IgD-negative memory B cell (primary cell): Measurements from ENCODE around the gene EMC8. TPM values are rescaled to one million over a fixed set of nuclear protein-coding genes. Genes with fewer than 3 reads are reported as not detected.
A peak's percentile ranks its signal among the peaks of the same experiment; 100 is the strongest.
"Not testable (repeated sequence)": the region's sequence is repeated elsewhere in the genome, so short reads cannot be mapped to it uniquely, and the experiment has no call there.

Experiments
- H3K27ac Mint-ChIP-seq, 3 donors: one replicate each; pipeline ENCODE4 v1.8.0; 2020 to 2022; ENCODE audit warnings: mild to moderate bottlenecking in 3 of 3, mixed read lengths in 3 of 3, moderate library complexity in 1 of 3
- H3K27me3 Mint-ChIP-seq: one replicate; pipeline ENCODE4 v1.8.0; 2021; ENCODE audit warnings: mixed read lengths
- H3K36me3 Mint-ChIP-seq: one replicate; pipeline ENCODE4 v1.8.0; 2020; ENCODE audit warnings: mild to moderate bottlenecking, mixed read lengths
- H3K4me1 Mint-ChIP-seq, 3 donors: one replicate each; pipeline ENCODE4 v1.8.0; 2020 to 2022; ENCODE audit warnings: mixed read lengths in 3 of 3, mild to moderate bottlenecking in 1 of 3
- H3K4me3 Mint-ChIP-seq, 4 donors: one replicate each; pipeline ENCODE4 v1.8.0; 2020 to 2022; ENCODE audit warnings: mild to moderate bottlenecking in 4 of 4, mixed read lengths in 4 of 4, moderate library complexity in 3 of 4
- H3K9me3 Mint-ChIP-seq, 3 donors: one replicate each; pipeline ENCODE4 v1.8.0; 2020 to 2021; ENCODE audit warnings: mixed read lengths in 3 of 3, mild to moderate bottlenecking in 1 of 3
- polyA plus RNA-seq: library from polyadenylated mRNA; unstranded; fragments of 300-500 nt; fragmentation: Illumina TruSeq; gene quantifications from one replicate; pipeline ENCODE4 v1.2.3, GENCODE V29; 2021

Gene EMC8
- polyA plus RNA-seq, 1 donor from 2014 or later, result 28.3 TPM

DNA sequence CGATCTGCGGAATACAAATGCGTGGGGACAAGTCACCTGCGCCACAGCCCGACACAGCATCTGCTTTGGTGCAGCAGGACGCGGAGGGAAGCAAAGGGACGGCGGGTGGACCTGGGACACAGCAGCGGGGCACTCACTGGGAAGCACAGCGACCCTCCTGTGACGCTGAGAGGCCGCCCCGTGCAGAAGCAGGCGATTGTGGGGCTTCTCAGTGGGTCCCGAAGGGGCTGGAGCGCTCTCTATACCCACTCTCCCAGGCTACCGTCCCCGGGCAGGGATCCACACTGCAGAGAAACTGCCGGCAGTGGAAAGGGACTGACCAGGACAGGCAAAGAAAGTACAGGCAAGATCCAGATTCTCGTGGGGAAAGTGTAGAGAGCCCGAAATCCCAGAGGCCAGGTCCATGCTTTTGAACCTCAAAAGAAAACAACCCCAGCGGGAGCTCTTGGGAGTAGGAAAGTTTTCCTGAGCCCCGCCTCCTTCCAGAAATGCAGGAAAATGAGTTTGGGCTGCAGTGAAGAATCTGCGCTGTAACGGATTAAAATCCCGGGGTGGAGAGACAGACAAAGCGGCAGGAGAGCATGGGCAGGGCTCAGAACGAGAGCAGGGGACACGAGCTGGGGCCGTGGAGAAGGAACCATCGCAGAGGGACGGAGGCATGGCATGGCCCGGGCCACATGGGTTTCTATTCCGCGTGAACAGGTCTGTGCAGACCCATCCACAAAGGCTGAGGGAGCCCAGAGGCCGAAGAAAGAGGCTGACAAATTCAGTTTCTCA, 12.9 kb upstream of the EMC8 start:
- H3K4me1 Mint-ChIP-seq, result peaks cover 1 to 3% (median 1%) of the 10 kb centered on the region in 3 donors
- H3K36me3 Mint-ChIP-seq, result no peaks in the 10 kb centered on the region
- H3K9me3 Mint-ChIP-seq, result no peaks in the 10 kb centered on the region
- H3K4me3 Mint-ChIP-seq, result no peak overlapping the region
- peaks cover 10% of the 10 kb centered on the region for H3K27me3 Mint-ChIP-seq
- H3K27ac Mint-ChIP-seq, result peak overlapping the region in 2 of 3 donors; percentile 11 to 28

DNA sequence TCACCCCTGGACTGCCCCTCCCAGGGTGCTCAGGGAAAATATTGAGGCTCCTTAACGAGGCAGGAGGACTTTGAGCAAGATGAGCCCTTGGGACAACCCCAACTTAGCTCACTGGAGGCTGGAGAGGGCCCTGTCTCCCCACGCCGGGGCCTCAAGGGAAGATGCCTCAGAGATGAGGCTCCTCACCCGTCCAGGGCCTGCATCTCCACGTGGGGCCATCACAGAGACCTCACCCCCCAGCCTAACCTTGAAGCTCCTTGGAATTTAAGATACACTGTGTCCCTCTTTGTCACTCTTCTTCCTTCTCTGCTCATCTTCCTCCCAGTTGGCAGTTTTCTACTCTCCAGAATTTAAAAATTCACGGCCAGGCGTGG, 11.4 kb upstream of the EMC8 start:
- peaks cover 1 to 3% (median 1%) of the 10 kb centered on the region in 3 donors for H3K4me1 Mint-ChIP-seq
- peaks cover 2% of the 10 kb centered on the region for H3K36me3 Mint-ChIP-seq
- peaks cover 10% of the 10 kb centered on the region for H3K27me3 Mint-ChIP-seq
- H3K4me3 Mint-ChIP-seq, result no peak overlapping the region
- H3K27ac Mint-ChIP-seq, result no peak overlapping the region
- H3K9me3 Mint-ChIP-seq, result no peaks in the 10 kb centered on the region

DNA sequence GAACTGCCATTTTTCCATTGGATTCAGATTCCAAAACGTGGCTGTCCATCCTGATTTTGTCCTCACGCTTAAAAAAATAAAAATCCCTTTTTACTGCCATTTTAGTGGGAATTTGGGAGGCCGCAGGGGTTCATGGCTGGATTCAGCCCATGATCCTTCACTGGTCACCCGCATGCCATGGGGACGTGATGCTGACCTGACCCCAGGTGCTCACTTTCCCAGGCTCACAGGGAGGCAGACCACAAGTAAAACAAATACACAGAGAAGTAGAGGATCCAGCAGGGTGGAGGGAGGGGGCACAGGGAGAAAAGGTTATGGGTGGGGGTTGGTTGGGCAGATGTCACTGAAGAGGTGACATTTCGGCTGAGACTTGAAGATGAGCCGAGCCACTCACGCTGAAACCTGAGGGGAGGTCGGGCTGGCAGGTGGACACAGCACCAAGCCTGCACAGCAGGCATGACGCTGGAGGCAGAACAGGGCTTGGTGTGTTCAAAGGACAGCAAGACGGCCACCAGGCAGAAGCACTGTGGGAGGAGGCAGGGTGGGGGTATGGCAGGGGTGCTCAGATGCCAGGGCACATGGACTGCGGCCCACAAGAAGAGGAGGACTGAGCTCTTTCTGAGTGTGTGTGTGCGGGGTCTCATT, 10.9 kb upstream of the EMC8 start:
- no peak overlapping the region for H3K27ac Mint-ChIP-seq
- H3K4me3 Mint-ChIP-seq, result no peak overlapping the region
- H3K9me3 Mint-ChIP-seq, result no peaks in the 10 kb centered on the region
- peaks cover 0 to 3% (median 1%) of the 10 kb centered on the region in 3 donors for H3K4me1 Mint-ChIP-seq
- peaks cover 5% of the 10 kb centered on the region for H3K36me3 Mint-ChIP-seq
- peaks cover 10% of the 10 kb centered on the region for H3K27me3 Mint-ChIP-seq

DNA sequence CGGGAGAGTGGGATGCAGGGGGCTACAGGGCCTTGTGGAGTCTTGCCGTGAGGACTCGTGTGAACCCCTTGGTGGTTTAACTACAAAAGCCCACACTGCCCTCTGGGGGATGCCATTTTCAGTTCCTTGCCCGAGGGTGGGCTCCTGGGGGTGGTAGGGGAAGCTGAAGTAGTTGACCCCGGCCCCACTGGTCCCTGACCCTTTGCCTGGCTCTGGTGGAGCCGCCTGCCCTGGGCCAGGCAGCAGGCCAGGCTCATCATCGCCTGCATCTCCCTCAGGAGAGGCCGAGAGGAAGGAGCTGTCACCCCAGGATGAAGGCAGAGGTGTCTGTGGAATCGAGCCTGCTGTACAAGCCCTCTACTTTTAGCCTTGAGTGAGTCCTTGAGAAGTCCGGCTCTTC, 10.3 kb upstream of the EMC8 start:
- Mint-ChIP-seq H3K27ac (no peak overlapping the region), H3K36me3 (peaks cover 10% of the 10 kb centered on the region), H3K4me1 (peaks cover 0 to 3% (median 1%) of the 10 kb centered on the region in 3 donors), H3K9me3 (no peaks in the 10 kb centered on the region), H3K27me3 (peaks cover 11% of the 10 kb centered on the region), H3K4me3 (no peak overlapping the region)

DNA sequence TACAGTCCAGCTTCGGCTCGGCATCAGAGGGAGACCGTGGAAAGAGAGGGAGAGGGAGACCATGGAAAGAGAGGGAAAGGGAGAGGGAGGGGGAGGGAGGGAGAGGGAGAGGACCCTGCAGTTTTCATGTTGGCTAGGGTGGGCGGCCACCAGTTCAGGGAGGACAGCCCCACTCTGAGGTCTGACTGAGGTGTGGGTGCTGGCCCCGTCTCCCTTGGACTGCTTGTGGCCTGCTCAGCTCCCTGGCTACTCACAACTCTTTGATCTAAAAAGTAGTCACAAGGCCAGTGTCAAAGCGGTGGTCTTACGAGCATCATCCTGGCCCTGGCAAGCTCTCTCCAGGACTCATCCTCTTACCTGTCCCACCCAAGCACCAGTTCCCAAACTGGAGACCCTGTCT, 9.6 kb upstream of the EMC8 start:
- peaks cover 10% of the 10 kb centered on the region for H3K27me3 Mint-ChIP-seq
- H3K9me3 Mint-ChIP-seq, result no peaks in the 10 kb centered on the region
- H3K4me1 Mint-ChIP-seq, result peaks cover 1 to 5% (median 2%) of the 10 kb centered on the region in 3 donors
- no peak overlapping the region for H3K27ac Mint-ChIP-seq
- H3K36me3 Mint-ChIP-seq, result peaks cover 10% of the 10 kb centered on the region
- no peak overlapping the region for H3K4me3 Mint-ChIP-seq

DNA sequence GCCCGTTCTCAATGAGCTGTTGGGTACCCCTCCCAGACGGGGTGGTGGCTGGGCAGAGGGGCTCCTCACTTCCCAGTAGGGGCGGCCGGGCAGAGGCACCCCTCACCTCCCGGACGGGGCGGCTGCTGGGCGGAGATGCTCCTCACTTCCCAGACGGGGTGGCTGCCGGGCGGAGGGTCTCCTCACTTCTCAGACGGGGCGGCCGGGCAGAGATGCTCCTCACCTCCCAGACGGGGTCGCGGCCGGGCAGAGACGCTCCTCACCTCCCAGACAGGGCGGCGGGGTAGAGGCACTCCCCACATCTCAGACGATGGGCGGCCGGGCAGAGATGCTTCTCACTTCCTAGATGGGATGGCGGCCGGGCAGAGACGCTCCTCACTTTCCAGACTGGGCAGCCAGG, 8.8 kb upstream of the EMC8 start:
- H3K36me3 Mint-ChIP-seq, result peaks cover 13% of the 10 kb centered on the region
- H3K27me3 Mint-ChIP-seq, H3K4me3 Mint-ChIP-seq, H3K27ac Mint-ChIP-seq, H3K9me3 Mint-ChIP-seq: not testable (repeated sequence)
- H3K4me1 Mint-ChIP-seq, result peaks cover 6 to 13% (median 7%) of the 10 kb centered on the region in 3 donors

DNA sequence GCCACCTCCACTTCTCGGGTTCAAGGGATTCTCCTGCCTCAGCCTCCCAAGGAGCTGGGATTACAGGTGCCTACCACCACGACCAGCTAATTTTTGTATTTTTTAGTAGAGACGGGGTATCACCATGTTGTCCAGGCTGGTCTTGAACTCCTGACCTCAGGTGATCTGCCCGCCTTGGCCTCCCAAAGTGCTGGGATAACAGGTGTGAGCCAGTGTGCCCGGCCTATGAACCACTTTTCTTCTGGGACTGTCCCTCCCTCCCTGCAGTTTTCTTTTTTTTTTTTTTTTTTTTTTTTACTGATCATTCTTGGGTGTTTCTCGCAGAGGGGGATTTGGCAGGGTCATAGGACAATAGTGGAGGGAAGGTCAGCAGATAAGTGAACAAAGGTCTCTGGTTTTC, 8.0 kb upstream of the EMC8 start:
- H3K9me3 Mint-ChIP-seq, H3K4me3 Mint-ChIP-seq, H3K27ac Mint-ChIP-seq, H3K27me3 Mint-ChIP-seq: not testable (repeated sequence)
- peaks cover 17% of the 10 kb centered on the region for H3K36me3 Mint-ChIP-seq
- peaks cover 7 to 15% (median 8%) of the 10 kb centered on the region in 3 donors for H3K4me1 Mint-ChIP-seq

DNA sequence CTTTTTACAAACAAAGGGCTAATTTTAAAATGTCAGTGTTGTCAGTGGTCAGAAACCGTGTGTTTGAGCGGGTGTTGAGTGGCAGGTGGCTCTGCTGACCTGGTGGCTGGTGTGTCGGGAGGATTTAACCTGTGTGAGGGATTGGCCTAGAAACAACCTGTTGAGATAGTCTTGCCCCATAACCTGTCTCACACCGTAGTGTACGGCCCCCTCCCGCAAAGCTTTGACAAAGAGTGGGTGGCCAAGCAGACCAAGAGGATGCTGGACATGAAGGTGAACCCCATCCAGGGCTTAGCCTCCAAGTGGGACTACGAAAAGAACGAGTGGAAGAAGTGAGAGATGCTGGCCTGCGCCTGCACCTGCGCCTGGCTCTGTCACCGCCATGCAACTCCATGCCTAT, 7.2 kb upstream of the EMC8 start:
- Mint-ChIP-seq H3K36me3 (peaks cover 18% of the 10 kb centered on the region), H3K27me3 (peaks cover 2% of the 10 kb centered on the region), H3K4me1 (peaks cover 14 to 21% (median 14%) of the 10 kb centered on the region in 3 donors), H3K27ac (no peak overlapping the region), H3K9me3 (no peaks in the 10 kb centered on the region), H3K4me3 (peak overlapping the region in 1 of 4 donors; percentile 29)

DNA sequence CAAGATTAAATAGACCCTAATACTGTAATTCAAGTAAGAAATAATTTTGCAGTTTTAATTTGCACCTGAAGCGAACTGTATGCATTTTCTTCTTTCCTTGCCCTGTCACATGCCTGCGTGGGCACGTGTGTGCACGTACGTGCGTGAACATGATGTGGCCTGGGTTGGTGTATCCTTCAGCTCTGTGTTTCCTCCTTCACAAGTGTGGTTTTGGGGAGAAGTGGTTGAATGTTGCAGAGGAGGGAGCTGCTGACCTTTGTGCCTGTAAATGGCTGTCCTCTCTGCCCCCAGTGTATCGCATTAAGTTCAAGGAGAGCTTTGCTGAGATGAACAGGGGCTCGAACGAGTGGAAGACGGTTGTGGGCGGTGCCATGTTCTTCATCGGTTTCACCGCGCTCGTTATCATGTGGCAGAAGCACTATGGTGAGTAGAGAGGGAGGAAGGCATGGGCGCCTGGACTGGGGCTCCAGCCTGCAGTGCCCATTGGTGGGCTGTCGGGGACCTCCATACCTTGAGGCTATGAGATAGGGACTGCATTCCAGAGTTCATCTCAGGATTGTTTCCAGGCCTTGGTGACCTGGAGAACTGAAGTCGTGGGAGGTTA, 6.2 kb upstream of the EMC8 start:
- H3K36me3 Mint-ChIP-seq, result peaks cover 20% of the 10 kb centered on the region
- no peak overlapping the region for H3K4me3 Mint-ChIP-seq
- H3K4me1 Mint-ChIP-seq, result peaks cover 21 to 29% (median 22%) of the 10 kb centered on the region in 3 donors
- H3K27me3 Mint-ChIP-seq, result peaks cover 1% of the 10 kb centered on the region
- no peaks in the 10 kb centered on the region for H3K9me3 Mint-ChIP-seq
- H3K27ac Mint-ChIP-seq, result peak overlapping the region in 1 of 3 donors; percentile 46

DNA sequence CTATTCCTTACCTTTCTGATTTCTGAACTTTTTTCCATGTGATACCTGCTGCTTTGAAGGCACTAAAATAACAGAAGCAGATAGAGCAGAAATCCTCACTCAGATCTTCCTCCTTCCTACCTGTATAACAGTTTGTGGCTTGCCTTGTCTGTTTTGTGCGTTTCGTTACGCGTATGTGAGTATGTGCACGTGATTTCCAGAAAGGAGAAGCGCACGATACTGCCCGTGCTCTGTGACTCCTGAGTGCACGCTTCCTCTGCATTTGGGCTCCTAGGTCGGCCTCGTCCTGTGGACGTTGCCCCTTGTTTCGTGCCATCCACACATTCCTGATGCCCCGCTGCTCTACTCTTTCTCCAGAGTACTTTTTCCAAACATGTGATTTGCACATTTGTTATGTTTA, 4.2 kb upstream of the EMC8 start:
- H3K27me3 Mint-ChIP-seq, result peaks cover 1% of the 10 kb centered on the region
- peaks cover 26 to 37% (median 27%) of the 10 kb centered on the region in 3 donors for H3K4me1 Mint-ChIP-seq
- peaks cover 20% of the 10 kb centered on the region for H3K36me3 Mint-ChIP-seq
- H3K9me3 Mint-ChIP-seq, result no peaks in the 10 kb centered on the region
- peak overlapping the region in 2 of 4 donors; percentile 30 to 84 for H3K4me3 Mint-ChIP-seq
- peak overlapping the region in 1 of 3 donors; percentile 96 for H3K27ac Mint-ChIP-seq

DNA sequence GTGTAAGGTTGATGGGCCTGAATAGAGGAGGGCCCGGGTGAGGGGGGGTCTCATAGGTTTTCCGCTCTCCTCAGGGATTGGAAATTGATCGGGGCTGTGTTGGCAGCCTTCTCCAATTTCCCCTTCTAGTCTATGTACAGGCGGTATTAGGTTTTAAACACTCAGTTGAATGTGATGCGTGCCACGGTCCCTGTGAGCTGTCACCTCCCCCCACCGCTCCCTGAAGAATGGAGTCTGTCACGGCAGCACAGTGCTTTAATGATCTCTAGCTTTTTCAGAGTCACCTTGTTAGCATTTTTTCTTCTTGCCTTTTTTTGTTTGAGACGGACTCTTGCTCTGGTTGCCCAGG, 951 bp upstream of the EMC8 start:
- peak overlapping the region; percentile 96 to 99 (median 96) for H3K27ac Mint-ChIP-seq
- peaks cover 38 to 46% (median 38%) of the 10 kb centered on the region in 3 donors for H3K4me1 Mint-ChIP-seq
- H3K4me3 Mint-ChIP-seq, result peak overlapping the region; percentile 84 to 95 (median 90)
- peaks cover 1% of the 10 kb centered on the region for H3K27me3 Mint-ChIP-seq
- no peaks in the 10 kb centered on the region for H3K9me3 Mint-ChIP-seq
- peaks cover 15% of the 10 kb centered on the region for H3K36me3 Mint-ChIP-seq

DNA sequence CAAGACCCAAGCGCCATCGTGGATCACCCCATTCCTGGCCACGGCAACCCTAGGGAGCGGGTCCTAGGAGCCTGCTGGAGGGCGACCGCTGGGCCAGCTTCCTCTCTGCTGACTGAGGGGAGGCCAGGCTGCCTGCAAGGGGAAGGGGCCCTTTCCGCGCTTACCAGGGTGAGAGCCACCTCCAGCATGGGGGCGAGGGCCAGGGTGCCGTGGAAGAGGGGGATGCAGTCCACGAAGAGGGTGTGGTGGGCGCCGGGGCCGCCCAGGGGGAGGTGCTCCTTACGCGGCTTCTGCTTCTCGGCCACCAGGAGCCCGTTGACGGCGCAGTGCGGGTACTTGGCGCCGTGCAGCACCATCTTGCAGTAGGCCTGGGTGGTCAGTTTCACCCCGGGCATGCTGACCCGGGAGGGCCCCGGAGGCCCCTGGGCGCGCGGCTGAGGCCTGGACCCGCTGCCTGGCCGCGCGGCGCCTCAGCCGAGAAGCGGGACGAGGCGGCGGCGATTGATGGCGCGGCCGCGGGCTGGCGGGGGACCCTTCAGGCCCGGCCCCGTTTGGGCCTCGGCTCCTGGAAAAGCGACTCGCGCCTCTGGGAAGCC, 345 bp downstream of the EMC8 start:
- no peaks in the 10 kb centered on the region for H3K9me3 Mint-ChIP-seq
- peak overlapping the region; percentile 95 to 99 (median 96) for H3K27ac Mint-ChIP-seq
- no peaks in the 10 kb centered on the region for H3K27me3 Mint-ChIP-seq
- H3K4me3 Mint-ChIP-seq, result peak overlapping the region; percentile 84 to 96 (median 90)
- peaks cover 37 to 47% (median 40%) of the 10 kb centered on the region in 3 donors for H3K4me1 Mint-ChIP-seq
- H3K36me3 Mint-ChIP-seq, result peaks cover 9% of the 10 kb centered on the region

DNA sequence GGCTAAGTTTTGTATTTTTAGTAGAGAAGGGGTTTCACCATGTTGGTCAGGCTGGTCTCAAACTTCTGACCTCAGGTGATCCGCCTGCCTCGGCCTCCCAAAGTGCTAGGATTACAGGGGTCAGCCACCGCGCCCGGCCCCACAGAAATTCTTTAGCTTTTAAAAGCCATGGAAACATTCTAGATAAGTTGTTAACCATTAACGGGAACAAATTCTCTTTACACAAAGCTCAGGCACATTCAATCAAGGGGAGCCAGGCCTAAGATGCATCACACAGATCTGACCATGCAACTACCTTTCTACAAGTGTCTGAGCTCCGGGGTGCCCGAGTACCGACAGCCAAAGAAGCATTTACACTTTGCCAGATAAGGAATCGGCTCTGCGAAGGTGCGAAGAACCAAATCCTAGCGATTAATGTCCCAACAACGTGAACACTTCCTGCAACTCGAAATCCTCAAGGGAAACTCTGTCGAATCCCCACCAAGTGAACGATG, 1.0 kb downstream of the EMC8 start:
- H3K9me3 Mint-ChIP-seq, result no peaks in the 10 kb centered on the region
- H3K36me3 Mint-ChIP-seq, result peaks cover 9% of the 10 kb centered on the region

DNA sequence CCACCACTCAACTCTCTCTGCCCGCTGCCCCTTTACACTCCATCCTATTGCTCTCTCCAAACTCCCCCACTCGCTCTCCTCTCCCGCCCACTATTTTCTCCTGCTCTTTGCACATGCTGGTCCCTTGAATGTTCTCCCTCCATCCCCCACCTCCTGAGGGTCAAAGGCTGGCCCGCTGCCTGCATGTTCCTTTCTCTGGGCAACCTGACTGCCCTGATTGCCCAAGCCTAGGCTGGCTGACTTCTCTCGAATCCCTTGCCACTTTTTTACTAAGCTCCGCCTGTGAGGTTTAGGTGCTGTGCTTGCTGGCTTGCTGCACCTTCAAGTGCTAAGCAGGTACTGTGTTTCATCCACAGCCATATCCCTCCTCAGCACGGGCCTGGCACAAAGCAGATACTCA, 2.7 kb downstream of the EMC8 start:
- Mint-ChIP-seq H3K27me3 (no peaks in the 10 kb centered on the region), H3K9me3 (no peaks in the 10 kb centered on the region), H3K36me3 (peaks cover 5% of the 10 kb centered on the region), H3K4me3 (peak overlapping the region in 3 of 4 donors; percentile 17 to 84 (median 67)), H3K4me1 (peaks cover 27 to 29% (median 28%) of the 10 kb centered on the region in 3 donors), H3K27ac (peak overlapping the region in 2 of 3 donors; percentile 60 to 80)

More for the DNA sequence above, 1.0 kb downstream of the EMC8 start:
- Mint-ChIP-seq H3K27me3 (no peaks in the 10 kb centered on the region), H3K27ac (peak overlapping the region in 2 of 3 donors; percentile 23 to 96), H3K4me3 (peak overlapping the region; percentile 84 to 95 (median 90)), H3K4me1 (peaks cover 31 to 40% (median 38%) of the 10 kb centered on the region in 3 donors)

DNA sequence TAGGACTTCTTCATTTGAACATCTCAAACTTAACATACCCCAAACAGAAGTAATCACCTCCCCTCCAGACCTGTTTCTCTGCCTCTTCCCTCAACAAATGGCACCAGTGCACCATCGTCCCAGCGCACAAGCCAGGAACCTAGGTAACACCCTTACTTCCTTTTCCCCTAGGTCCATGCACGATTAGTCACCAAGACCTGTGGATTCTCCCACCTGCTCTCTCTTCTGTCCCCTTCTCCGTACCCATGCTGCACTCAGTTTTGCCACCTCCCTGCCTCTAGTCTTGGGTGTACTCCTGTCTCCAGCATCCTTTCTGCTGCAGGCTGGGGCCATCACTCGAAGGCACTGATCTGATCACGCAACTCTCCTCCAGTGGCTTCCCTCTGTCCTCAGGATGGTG, 3.2 kb downstream of the EMC8 start:
- no peaks in the 10 kb centered on the region for H3K9me3 Mint-ChIP-seq
- H3K27me3 Mint-ChIP-seq, result no peaks in the 10 kb centered on the region
- peaks cover 23 to 24% (median 24%) of the 10 kb centered on the region in 3 donors for H3K4me1 Mint-ChIP-seq
- H3K27ac Mint-ChIP-seq, result peak overlapping the region in 1 of 3 donors; percentile 35
- peaks cover 5% of the 10 kb centered on the region for H3K36me3 Mint-ChIP-seq
- peak overlapping the region in 3 of 4 donors; percentile 17 to 84 (median 67) for H3K4me3 Mint-ChIP-seq
